Activated gamma-delta T cell treated with anti-CD3 and anti-CD28 coated beads, Interleukin-2, amount 50 U/mL, for 16 hours (primary cell): Measurements from ENCODE around the gene BCL11B.

Source experiments
- DNase-seq: peaks from one replicate; pipeline ENCODE4 v3.0.0-alpha.2; 2020; ENCODE audit warnings: low read depth

BCL11B gene

DNA sequence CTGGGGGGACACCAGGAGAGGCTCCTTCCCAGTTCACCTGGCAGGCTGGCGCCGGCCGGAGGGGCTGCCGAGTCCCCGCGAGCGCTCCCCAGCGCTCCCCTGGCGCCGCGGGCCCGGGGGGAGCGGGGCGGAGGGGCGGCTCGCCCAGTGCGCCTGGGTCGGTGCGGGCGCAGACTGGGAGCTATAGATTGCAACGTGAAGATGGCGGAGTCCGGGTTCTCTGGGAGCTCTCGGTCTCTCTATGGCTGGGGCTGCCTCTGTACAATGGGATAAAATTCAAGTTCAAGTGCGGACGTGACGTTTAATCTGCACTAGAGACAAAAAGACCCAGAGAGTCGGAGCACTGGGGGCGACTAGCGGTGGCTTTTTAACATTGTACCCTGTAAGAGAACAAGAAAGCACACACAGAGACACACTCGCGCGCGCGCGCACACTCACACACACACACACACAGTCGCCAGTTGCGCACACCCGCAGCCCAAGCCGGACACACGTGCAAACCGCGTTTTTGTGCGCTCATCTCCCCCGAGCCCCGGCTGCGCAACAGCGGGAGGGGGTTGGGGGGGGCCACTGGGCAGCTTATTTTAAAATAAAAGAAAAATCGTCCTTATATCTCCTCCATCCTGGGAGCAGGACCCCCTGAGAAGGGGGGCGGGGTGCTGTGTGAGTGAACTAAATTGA, at the start of gene BCL11B:
TSS of gene BCL11B (minus strand) at position 247 of the 681 bp plus-strand sequence. CDS start 979 bp downstream, outside the sequence.
- peak; percentile 79 for DNase-seq

- no peak for DNase-seq
Observed at GRCh38 chr14:99321236-99321925, 49.4 kb upstream of the BCL11B start.

DNA sequence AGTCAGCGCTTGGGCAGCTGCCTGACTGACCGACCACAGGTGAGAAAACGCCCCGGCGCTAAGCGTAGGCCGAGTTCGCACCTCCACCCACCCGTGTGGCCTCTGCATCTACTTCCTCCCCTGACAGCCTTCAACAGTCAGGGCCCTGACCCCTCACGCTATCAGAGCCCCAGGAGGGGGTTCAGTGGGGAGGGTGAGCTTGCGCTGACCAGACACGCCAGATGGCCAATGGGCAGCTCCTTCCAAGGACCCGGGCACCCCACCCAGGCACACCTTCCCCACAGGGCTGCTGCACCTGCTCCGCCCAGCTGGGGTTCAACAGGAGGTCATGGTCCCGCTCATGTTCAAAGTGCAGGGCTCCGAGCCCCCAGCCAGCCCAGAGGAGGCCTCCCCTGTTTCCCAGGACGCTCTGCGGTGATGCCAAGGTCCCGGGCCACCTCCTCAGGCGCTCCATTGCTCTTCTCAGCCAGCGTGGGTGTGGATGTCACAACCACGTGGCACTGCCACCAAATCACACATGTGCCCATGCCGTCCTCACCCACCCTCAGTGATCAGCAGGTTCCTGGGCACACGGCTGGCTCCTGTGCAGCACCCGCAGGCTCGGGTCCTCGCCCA, 48.7 kb upstream of the BCL11B start:
- DNase-seq, result no peak

DNA sequence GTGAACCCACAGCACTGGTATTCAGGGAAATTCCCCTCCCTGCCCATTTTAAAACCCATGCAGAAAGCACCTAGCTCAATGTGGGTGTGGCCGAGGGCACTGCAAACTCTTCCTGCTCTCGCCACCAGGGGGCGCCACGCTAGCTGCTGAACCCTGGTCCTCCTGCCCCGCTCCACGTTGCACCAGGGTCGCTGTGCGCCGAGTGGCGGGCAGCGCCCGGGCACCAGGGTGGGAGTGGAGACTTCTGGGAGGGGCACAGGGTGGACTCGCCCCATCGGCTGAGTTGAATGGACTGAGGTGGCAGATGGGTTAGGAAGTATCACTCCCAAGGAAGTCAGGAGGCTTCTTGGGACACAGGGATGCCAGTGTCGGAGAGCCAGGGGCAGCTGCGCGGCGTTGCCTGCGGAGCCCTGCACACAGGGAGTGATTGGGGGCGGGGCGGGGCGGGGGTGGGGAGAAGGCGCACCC, 48.1 kb upstream of the BCL11B start:
- peak; percentile 61 for DNase-seq

- no peak for DNase-seq
Observed at GRCh38 chr14:99318959-99319295, 46.9 kb upstream of the BCL11B start.

DNA sequence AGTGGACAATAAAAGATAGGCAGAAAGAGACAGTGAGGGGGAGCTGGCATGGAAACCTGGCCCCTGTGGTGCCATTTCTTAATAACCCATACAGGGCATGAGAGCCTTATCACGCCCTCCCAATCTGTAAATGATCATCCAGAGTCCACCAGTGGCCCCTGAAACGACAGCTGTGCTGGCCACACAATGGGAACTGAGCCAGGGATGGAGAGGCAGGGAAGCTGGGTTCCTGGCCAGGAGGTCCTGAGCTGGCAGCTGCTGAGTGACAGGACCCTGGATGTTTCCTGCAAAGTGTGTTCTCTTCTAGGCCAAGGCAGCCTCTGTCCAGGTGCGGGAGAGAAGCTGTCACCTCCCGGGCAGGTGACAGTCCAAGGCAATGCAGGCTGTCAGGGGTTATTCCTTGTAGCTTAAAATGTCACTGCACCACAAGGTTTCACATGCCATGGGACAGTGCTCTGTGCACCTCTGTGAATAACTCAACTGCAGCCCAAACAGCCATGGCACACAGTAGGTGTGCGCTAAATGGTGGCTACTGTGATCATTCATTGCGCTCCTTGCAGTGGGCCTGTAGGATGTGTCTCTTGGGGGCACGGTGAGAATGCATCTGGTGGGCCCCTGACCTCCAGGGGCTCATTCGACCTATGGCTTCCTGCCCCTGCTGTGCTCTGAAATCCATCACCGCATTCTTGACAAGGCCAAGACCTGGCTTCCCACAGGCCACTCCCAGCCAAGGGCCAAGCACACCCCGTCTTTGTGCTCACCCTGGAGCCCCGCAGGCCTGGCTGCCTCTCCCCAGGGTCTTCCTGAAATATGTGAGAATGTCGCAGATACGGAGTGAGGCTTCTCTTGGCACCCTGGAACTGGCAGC, 46.3 kb upstream of the BCL11B start:
- no peak for DNase-seq

DNA sequence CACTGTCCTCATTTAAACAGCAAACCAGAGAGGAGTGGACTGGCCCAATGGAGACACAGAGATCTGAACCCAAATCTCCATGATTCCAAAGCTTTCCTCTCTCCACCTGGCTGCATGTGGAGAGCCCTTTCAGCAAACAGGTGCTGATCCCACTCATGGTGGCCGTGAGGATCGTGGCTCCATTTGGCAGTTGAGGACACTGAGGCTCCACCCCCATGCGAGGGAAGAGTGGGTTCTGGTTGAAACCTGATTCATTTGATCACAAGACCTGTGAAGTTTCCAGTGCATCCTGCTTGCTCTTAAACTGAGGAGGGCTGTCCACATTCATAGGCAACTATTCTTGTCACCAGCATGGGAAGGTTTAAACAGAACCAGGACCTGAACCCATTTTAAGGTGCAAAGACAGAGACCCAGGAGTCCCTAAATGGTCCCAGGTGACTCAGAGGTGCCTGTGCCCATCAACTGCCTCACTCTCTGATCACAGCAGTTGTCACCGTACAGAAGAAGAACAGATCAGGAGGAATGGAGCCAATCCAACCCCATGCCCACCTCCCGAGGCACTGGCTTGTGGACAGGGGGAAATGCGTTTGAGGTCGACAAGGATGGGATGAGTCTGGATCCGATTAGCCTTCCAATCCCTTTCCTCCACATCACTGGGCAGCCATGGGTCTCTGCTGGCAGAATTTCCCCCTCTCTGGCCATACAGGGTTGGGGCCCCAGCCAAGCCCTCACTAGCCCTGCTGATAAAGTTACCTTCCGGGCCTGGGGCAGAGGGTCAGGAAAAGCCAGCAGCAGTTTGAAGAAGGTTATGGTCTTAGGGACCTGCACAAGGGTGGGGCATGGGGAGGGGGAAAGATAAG, 45.5 kb upstream of the BCL11B start:
- no peak for DNase-seq

DNA sequence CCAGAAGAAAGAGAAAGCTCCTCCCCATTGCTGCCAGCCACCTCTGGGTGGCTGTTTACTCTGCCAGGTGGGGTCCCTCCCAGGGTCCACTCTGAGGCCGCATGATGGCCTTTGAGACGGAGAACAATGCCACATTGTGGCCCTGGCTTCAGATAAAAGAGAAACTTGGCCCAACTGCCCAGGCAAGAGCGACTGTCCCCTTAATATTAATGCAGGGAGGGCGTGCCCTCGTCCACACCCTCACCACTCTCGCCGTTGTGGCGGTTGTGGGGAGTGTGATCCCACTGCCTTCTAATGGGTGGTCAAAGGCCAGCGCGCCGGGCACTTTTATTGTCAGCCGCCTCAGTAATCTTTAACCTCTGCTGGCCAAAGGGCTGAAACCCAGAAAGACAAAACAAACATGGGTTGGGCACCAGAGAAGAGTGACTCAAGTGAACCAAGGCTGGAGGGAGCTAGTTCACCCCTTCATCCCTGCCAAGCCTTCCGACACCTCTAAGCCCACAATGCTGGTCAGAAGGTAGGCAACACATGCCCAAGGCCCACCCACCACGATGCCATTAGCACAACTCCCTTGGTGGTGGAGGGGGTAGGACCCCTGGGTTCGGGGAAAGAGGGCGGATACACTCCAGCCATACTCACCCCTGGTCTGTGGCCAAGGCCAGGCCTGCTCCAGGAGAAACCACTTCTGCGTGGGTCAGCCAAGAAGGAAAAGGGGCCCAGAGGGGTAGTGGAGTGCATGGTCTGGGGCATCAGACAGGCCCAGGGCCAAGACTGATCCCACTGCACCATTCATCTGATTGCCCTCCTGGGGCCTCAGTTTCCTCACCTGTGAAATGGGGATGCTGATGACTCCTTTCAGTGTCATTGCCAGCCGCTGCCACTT, 44.5 kb upstream of the BCL11B start:
- no peak for DNase-seq

DNA sequence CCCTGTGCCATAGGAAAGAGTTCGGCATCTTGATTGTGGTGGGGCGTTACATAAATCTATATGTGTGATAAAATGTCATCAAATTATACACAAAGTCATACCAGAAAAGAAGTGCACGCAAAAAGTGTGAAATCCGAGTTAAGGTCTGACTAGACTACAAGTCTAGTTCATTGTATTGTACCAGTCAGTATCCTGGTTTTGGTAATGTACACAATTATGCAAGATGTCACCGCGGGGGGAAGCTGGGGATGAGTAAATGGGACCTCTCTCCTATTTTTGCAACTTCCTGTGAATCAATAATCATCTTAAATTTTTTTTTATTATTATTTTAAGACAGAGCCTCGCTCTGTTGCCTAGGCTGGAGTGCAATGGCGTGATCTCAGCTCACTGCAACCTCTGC, 43.2 kb upstream of the BCL11B start:
- DNase-seq, result no peak

GRCh38 chr14:99314623-99315022, 42.6 kb upstream of the BCL11B start:
- DNase-seq, result no peak

- no peak for DNase-seq
Observed at GRCh38 chr14:99313234-99313633, 41.2 kb upstream of the BCL11B start.

- DNase-seq, result no peak
Observed at GRCh38 chr14:99312106-99312505, 40.1 kb upstream of the BCL11B start.

DNA sequence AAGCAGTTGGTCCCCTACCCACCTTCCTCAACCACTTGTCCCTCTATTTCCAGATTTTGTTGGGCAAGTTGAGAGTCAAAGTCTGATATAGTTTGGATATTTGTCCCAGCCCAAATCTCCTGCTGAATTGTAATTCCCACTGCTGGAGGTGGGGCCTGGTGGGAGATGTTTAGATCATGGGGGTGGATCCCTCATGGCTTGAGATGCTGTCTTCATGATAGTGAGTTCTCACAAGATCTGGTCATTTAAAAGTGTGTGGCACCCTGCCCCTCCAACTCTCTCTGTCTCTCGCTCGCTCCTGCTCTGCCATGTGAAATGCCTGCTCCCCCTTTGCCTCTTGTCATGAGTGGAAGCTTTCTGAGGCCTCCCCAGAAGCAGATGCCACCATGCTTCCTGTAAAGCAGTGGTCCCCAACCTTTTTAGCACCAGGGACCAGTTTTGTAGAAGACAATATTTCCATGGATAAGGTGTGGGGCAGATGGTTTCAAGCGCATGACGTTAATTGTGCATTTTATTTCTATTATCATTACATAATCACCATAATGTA, 37.3 kb upstream of the BCL11B start:
- DNase-seq, result no peak

DNA sequence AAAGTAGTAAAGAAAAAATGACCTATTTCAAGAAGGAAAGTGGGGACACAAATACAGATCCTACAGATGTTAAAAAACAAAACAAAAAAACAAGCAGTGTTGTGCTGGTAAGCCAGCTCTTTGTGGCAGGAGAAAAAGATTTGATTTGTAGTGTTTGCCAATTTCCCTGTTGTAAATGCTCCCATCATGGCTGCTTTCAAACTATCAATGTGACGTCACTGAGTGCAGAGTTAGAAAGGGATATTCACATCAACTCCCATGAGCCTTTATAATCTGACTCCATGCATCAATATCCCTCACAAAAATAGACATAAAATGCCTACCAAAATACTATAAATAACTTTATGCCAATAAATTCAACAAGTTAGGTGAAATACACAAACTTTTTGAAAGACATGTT, 32.2 kb upstream of the BCL11B start:
- no peak for DNase-seq

GRCh38 chr14:99300190-99300589, 28.2 kb upstream of the BCL11B start:
- DNase-seq, result no peak

GRCh38 chr14:99296517-99296916, 24.5 kb upstream of the BCL11B start:
- DNase-seq, result no peak

DNA sequence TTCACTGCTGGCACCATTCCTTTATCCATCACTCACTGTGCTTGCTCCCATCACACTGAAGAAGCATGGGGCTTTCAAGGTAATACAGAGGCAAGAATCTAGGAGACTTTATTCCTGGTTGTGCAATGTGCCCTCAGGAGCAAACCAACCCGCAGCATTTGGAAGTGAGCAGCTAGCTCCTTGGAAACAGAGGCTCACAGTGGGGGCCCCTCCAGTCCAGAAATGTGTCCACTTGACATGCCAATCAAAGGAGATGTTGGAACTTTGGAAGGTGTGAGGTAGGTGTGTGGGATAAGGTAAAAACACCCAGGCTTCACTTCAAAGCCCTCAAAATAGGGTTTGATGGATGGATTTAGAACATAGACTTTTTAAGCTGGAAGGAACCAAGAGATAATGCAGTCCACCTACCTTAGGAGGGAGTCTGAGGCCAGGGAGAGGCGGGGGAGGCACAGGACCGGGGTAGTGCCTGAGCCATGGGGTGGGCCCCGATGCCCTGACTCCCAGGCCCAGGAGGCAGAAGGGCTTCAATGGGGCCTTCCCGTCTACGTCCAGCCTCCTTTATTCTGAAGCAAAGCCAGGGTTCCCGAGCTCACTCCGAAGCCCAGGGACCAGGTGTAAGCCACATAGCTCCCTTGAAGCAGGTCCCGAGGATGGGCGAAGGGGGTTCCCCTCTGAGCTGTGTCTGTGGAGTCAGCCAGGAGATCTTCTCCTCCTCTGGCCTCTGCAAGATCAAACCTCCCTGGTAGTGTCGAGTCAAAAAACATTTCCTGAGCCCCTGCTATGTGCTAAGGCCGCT, 17.6 kb upstream of the BCL11B start:
- DNase-seq, result no peak

- DNase-seq, result no peak
Observed at GRCh38 chr14:99288948-99289347, 17.0 kb upstream of the BCL11B start.

GRCh38 chr14:99287269-99287942, 15.4 kb upstream of the BCL11B start:
- DNase-seq, result no peak
